HepG2 (cell line): ENCODE measurements around the gene HPCAL1. TPM values are rescaled to one million over a fixed set of nuclear protein-coding genes. Genes with fewer than 3 reads are reported as not detected.

Source experiments
- ATAC-seq: fragments of 200-7000 bp; cut with Tn5 transposase; 3 replicates; pipeline ENCODE4 v1.9.1; 2020; ENCODE audit warnings: mild to moderate bottlenecking, moderate library complexity
- BruUV-seq: library from RNA; stranded (reverse); fragments of 400-500 nt; replicated peaks from 2 replicates; lab custom pipeline; 2021; lab: Mats Ljungman, UMichigan
- CTCF ChIA-PET: fragments of 300-600 bp; formaldehyde crosslinking; extraction: SDS; loops from one replicate; lab custom pipeline; 2021; ENCODE audit warnings: low total read pairs, inconsistent platforms, low intra/inter-chr PET ratio; lab: Yijun Ruan, JAX
- POLR2A ChIA-PET: fragments of 350-600 bp; sonication (Branson Sonifier 250); formaldehyde crosslinking; loops from one replicate; lab custom pipeline; 2020; ENCODE audit warnings: antibody characterized with exemption, inconsistent platforms; lab: Yijun Ruan, JAX
- DNase-seq: peaks from one replicate; pipeline ENCODE4 v3.0.0-alpha.2; 2015; ENCODE audit warnings: low spot score
- FAIRE-seq: peaks from 3 replicates; lab custom pipeline; 2011; peaks lifted over from hg19 to GRCh38; lab: Jason Lieb, UNC
- H2AFZ ChIP-seq: one replicate; pipeline ENCODE4 v1.6.1; 2011; ENCODE audit warnings: low read length, inconsistent platforms
- H3K27ac ChIP-seq: fragments of 300-600 bp; 3 replicates; pipeline ENCODE4 v1.8.0; 2011; ENCODE audit warnings: mixed run types, mild to moderate bottlenecking, mixed read lengths, low read length, inconsistent platforms; ENCODE audit not compliant: insufficient read depth; ENCODE audit errors: extremely low read length
- H3K27me3 ChIP-seq, 2 experiments: fragments of 200-600 bp in 1 of 2; 2 replicates in 1 of 2; 3 replicates in 1 of 2; pipeline versions ENCODE4 v1.6.0 to v1.8.0; 2011; ENCODE audit warnings: low read length in 2 of 2, mild to moderate bottlenecking in 2 of 2, moderate library complexity in 2 of 2, inconsistent platforms in 1 of 2; ENCODE audit not compliant: insufficient read depth in 2 of 2, control insufficient read depth in 1 of 2
- H3K36me3 ChIP-seq, 2 experiments: fragments of 200-600 bp in 1 of 2; replicated peaks in 1 of 2; 2 replicates in 1 of 2; 3 replicates in 1 of 2; pipeline versions ENCODE4 v1.5.1 to v1.8.0; 2011; ENCODE audit warnings: low read length in 2 of 2, inconsistent platforms in 1 of 2; ENCODE audit not compliant: insufficient read depth in 2 of 2, control insufficient read depth in 1 of 2
- H3K4me1 ChIP-seq: 2 replicates; pipeline ENCODE4 v1.5.1; 2012; ENCODE audit warnings: low read length, inconsistent platforms; ENCODE audit not compliant: insufficient read depth
- H3K4me2 ChIP-seq: 2 replicates; pipeline ENCODE4 v1.6.0; 2011; ENCODE audit warnings: low read depth, low read length, inconsistent platforms
- H3K4me3 ChIP-seq, 3 experiments: fragments of 200-600 bp in 1 of 3; sonication (generic), shearing (Covaris generic) in 1 of 3; replicated peaks in 1 of 3; 2 replicates each; pipeline ENCODE4 v1.5.1; 2011 to 2016; ENCODE audit warnings: low read length in 3 of 3, inconsistent platforms in 2 of 3, low read depth in 2 of 3, mild to moderate bottlenecking in 2 of 3, control low read depth in 1 of 3, mixed read lengths in 1 of 3; ENCODE audit not compliant: insufficient read depth in 1 of 3
- H3K79me2 ChIP-seq: one replicate; pipeline ENCODE4 v1.6.1; 2011; ENCODE audit warnings: low read length, inconsistent platforms; ENCODE audit not compliant: insufficient read depth
- H3K9ac ChIP-seq: 2 replicates; pipeline ENCODE4 v1.6.0; 2011; ENCODE audit warnings: mild to moderate bottlenecking, low read depth, low read length, inconsistent platforms; ENCODE audit not compliant: insufficient read depth
- H3K9me3 ChIP-seq: 2 replicates; pipeline ENCODE4 v1.5.1; 2012; ENCODE audit warnings: mild to moderate bottlenecking, low read length
- H4K20me1 ChIP-seq: 2 replicates; pipeline ENCODE4 v1.6.0; 2011; ENCODE audit warnings: inconsistent platforms, mild to moderate bottlenecking, low read length, moderate library complexity; ENCODE audit not compliant: insufficient read depth
- ATF3 ChIP-seq: sonication (generic); formaldehyde crosslinking; IDR thresholded peaks from 2 replicates; pipeline ENCODE4 v1.4.0; 2020; ENCODE audit warnings: missing genetic modification reagents
- GLMP ChIP-seq: sonication (generic); formaldehyde crosslinking; IDR thresholded peaks from 2 replicates; pipeline ENCODE4 v1.9.0; 2021; ENCODE audit warnings: missing genetic modification reagents, mild to moderate bottlenecking, borderline replicate concordance
- MTF2 ChIP-seq: sonication (generic); formaldehyde crosslinking; IDR thresholded peaks from 2 replicates; pipeline ENCODE4 v1.5.0; 2020; ENCODE audit warnings: missing genetic modification reagents, borderline replicate concordance
- PRMT3 ChIP-seq: sonication (generic); formaldehyde crosslinking; IDR thresholded peaks from 2 replicates; pipeline ENCODE4 v1.8.1; 2022; ENCODE audit warnings: low read depth, mild to moderate bottlenecking, moderate library complexity, missing genetic modification reagents, borderline replicate concordance
- STAT6 ChIP-seq: sonication (generic); formaldehyde crosslinking; IDR thresholded peaks from 2 replicates; pipeline ENCODE4 v1.4.0; 2020; ENCODE audit warnings: missing genetic modification reagents, mild to moderate bottlenecking, borderline replicate concordance
- UBTF ChIP-seq: sonication (generic); formaldehyde crosslinking; IDR thresholded peaks from 2 replicates; pipeline ENCODE4 v1.4.0; 2020; ENCODE audit warnings: mild to moderate bottlenecking, missing genetic modification reagents
- ZBTB44 ChIP-seq: sonication (generic); formaldehyde crosslinking; IDR thresholded peaks from 2 replicates; pipeline ENCODE4 v1.4.0; 2020; ENCODE audit warnings: missing genetic modification reagents
- ZNF33A ChIP-seq: sonication (generic); formaldehyde crosslinking; IDR thresholded peaks from 2 replicates; pipeline ENCODE4 v1.5.1; 2020; ENCODE audit warnings: missing genetic modification reagents, mild to moderate bottlenecking, moderate library complexity, borderline replicate concordance
- ZNF644 ChIP-seq: IDR thresholded peaks from 2 replicates; pipeline ENCODE4 v1.6.1; 2016; ENCODE audit warnings: low read depth
- WGBS: methylation state at CpG from one replicate; pipeline ENCODE4 v1.1.6; 2017; ENCODE audit warnings: low lambda C conversion rate; 5-methylcytosine and 5-hydroxymethylcytosine counted together
- in situ Hi-C: cut with HindIII; loops from 2 replicates; pipeline ENCODE4 v1.10.0; 2017; ENCODE audit warnings: low pct_unique_long_range_greater_than_20kb; ENCODE audit not compliant: extremely low pct_ligation_motif_present
- intact Hi-C: fragments of 100-400 bp; cut with micrococcal nuclease; formaldehyde crosslinking; loops from one replicate; pipeline ENCODE4 v1.10.0; 2022; ENCODE audit not compliant: unreplicated experiment
- polyA plus RNA-seq, 8 experiments: library from polyadenylated mRNA; depleted of rRNA in 3 of 8; stranded (reverse) in 7 of 8; unstranded in 1 of 8; fragments of >200 nt; fragmentation: Illumina TruSeq in 4 of 8; extraction: Trizol in 4 of 8; gene quantifications; 2 replicates each; pipeline versions ENCODE4 v1.2.1 to v1.2.3, GENCODE V29; 2011 to 2016; ENCODE audit warnings: low read depth in 4 of 8, missing spikeins in 1 of 8, mixed read lengths in 1 of 8; ENCODE audit not compliant: insufficient read depth in 1 of 8
- total RNA-seq, 5 experiments: library from RNA; depleted of rRNA; stranded (reverse); fragments of >200 nt; fragmentation: Illumina TruSeq; extraction: Trizol; gene quantifications; 2 replicates each; pipeline ENCODE4 v1.2.3, GENCODE V29; 2016; ENCODE audit warnings: low read depth in 1 of 5

HPCAL1 gene
- total and polyA plus RNA-seq, 2 of the 13 experiments (the other 11 are each of a cell fraction or from before 2014, with no cell fraction given) = 29.5 to 29.9 TPM

GRCh38 chr2:10457846-10458598 is 155.3 kb downstream of the HPCAL1 start:
- no peaks in the 10 kb centered on the region for H3K36me3 ChIP-seq
- TF ChIP-seq ZBTB44 = no peak
- no peak for TF ChIP-seq UBTF
- no peak for TF ChIP-seq ZNF644 (CRISPR knock-in tag)
- no peak for TF ChIP-seq STAT6 (CRISPR knock-in tag)
- TF ChIP-seq ATF3 (CRISPR knock-in tag) = no peak
- no peak for TF ChIP-seq GLMP (CRISPR knock-in tag)
- no peak for TF ChIP-seq MTF2
- TF ChIP-seq ZNF33A (CRISPR knock-in tag) = no peak
- TF ChIP-seq PRMT3 (CRISPR knock-in tag) = no peak
- TF ChIP-seq, all 625 proteins: peak for 0
- 65% methylated on average over 11 of the region's 11 CpGs for whole genome bisulfite sequencing
- intact Hi-C loops (no loop called here), in situ Hi-C loops (no loop called here)
- H3K27me3 ChIP-seq = peaks cover 3 to 24% of the 10 kb centered on the region in 2 experiments; a peak in 4 of 5 replicates
- no TSS peak for BruUV-seq
- POLR2A ChIA-PET = no interaction called here
- no peak overlapping the region for H3K4me2 ChIP-seq
- DNase-seq (no peak), ATAC-seq (no peak), FAIRE-seq (no peak)
- H3K9ac ChIP-seq = no peak overlapping the region
- H3K27ac ChIP-seq = no peak overlapping the region
- no peaks in the 10 kb centered on the region for H4K20me1 ChIP-seq
- H3K79me2 ChIP-seq = no peaks in the 10 kb centered on the region
- peaks cover 19% of the 10 kb centered on the region for H3K4me1 ChIP-seq
- H2AFZ ChIP-seq = no peak overlapping the region
- CTCF ChIA-PET = no interaction called here
- no peak overlapping the region for H3K4me3 ChIP-seq
- no peaks in the 10 kb centered on the region for H3K9me3 ChIP-seq
